ENCODE data around the gene PCGF2. TPM values are rescaled to one million over a fixed set of nuclear protein-coding genes. Genes with fewer than 3 reads are reported as not detected.
"Not testable (repeated sequence)": the region's sequence is repeated elsewhere in the genome, so short reads cannot be mapped to it uniquely, and the experiment has no call there.

Gene PCGF2
- total RNA-seq, 1 donor from 2014 or later = 16.7 TPM

- peaks cover 3% of the 10 kb centered on the region for H3K36me3 ChIP-seq
- no peaks in the 10 kb centered on the region for H3K27me3 ChIP-seq
- TF ChIP-seq EZH2phosphoT487 (IDR thresholded peaks at IDR 0.05) = no peak
- TF ChIP-seq EZH2 (IDR thresholded peaks at IDR 0.05) = no peak
- TF ChIP-seq CTCF (IDR thresholded peaks at IDR 0.05) = no peak
- no peak for DNase-seq (ENCODE audit: low spot score)
- no peaks in the 10 kb centered on the region for H3K9me3 Mint-ChIP-seq
- H3K4me1 Mint-ChIP-seq = peaks cover 26% of the 10 kb centered on the region
- H2AFZ ChIP-seq (replicated peaks) = no peak overlapping the region
- H3F3A ChIP-seq (ENCODE audit: low read depth) = peaks cover 24% of the 10 kb centered on the region
- H3K9ac ChIP-seq = no peak overlapping the region
- no peak overlapping the region for H3K4me3 ChIP-seq
- H4K20me1 ChIP-seq (ENCODE audit: low read depth) = peaks cover 66% of the 10 kb centered on the region
- H3K79me2 ChIP-seq (ENCODE audit: low read depth) = peaks cover 69% of the 10 kb centered on the region
- H3K4me2 ChIP-seq = no peak overlapping the region
- H3K4me3 Mint-ChIP-seq = peak overlapping the region; percentile 97
- H3K27me3 Mint-ChIP-seq (ENCODE audit: insufficient read depth, low read depth) = peaks cover 6% of the 10 kb centered on the region
- H3K27ac ChIP-seq = no peak overlapping the region
- H3K4me1 ChIP-seq = peaks cover 16% of the 10 kb centered on the region
- peaks cover 28% of the 10 kb centered on the region for H3K36me3 Mint-ChIP-seq
- H3K27ac Mint-ChIP-seq = no peak overlapping the region
- no peaks in the 10 kb centered on the region for H3K9me3 ChIP-seq (ENCODE audit: low read depth)
These were observed 48.5 kb upstream of the PCGF2 start for GRCh38 chr17:38796451-38797157.

GRCh38 chr17:38794221-38794620 lies 46.1 kb upstream of the PCGF2 start:
- Histone ChIP-seq H3K79me2 (ENCODE audit: low read depth) (peaks cover 79% of the 10 kb centered on the region), H3K4me3 (no peak overlapping the region), H3K36me3 (no peaks in the 10 kb centered on the region), H3K27me3 (no peaks in the 10 kb centered on the region), H2AFZ (replicated peaks) (no peak overlapping the region), H3K4me1 (peaks cover 28% of the 10 kb centered on the region), H3K4me2 (no peak overlapping the region), H3K9me3 (ENCODE audit: low read depth) (no peaks in the 10 kb centered on the region), H3F3A (ENCODE audit: low read depth) (peaks cover 28% of the 10 kb centered on the region), H4K20me1 (ENCODE audit: low read depth) (peaks cover 89% of the 10 kb centered on the region), H3K9ac (no peak overlapping the region), H3K27ac (no peak overlapping the region)
- H3K4me3 Mint-ChIP-seq = no peak overlapping the region
- DNase-seq (ENCODE audit: low spot score) = no peak
- no peak overlapping the region for H3K27ac Mint-ChIP-seq
- H3K9me3 Mint-ChIP-seq = no peaks in the 10 kb centered on the region
- peaks cover 6% of the 10 kb centered on the region for H3K27me3 Mint-ChIP-seq (ENCODE audit: insufficient read depth, low read depth)
- H3K36me3 Mint-ChIP-seq = peaks cover 21% of the 10 kb centered on the region
- peaks cover 37% of the 10 kb centered on the region for H3K4me1 Mint-ChIP-seq
- TF ChIP-seq EZH2 (IDR thresholded peaks at IDR 0.05) (no peak), EZH2phosphoT487 (IDR thresholded peaks at IDR 0.05) (no peak), CTCF (IDR thresholded peaks at IDR 0.05) (no peak)

- H3F3A ChIP-seq (ENCODE audit: low read depth) = peaks cover 30% of the 10 kb centered on the region
- TF ChIP-seq EZH2phosphoT487 (IDR thresholded peaks at IDR 0.05) (no peak), CTCF (IDR thresholded peaks at IDR 0.05) (no peak), EZH2 (IDR thresholded peaks at IDR 0.05) (no peak)
- no peaks in the 10 kb centered on the region for H3K9me3 ChIP-seq (ENCODE audit: low read depth)
- H3K4me1 ChIP-seq = peaks cover 20% of the 10 kb centered on the region
- no peak overlapping the region for H2AFZ ChIP-seq (replicated peaks)
- H3K4me2 ChIP-seq = no peak overlapping the region
- H4K20me1 ChIP-seq (ENCODE audit: low read depth) = peaks cover 90% of the 10 kb centered on the region
- no peak overlapping the region for H3K9ac ChIP-seq
- H3K79me2 ChIP-seq (ENCODE audit: low read depth) = peaks cover 73% of the 10 kb centered on the region
- H3K36me3 Mint-ChIP-seq = peaks cover 19% of the 10 kb centered on the region
- H3K27me3 ChIP-seq = no peaks in the 10 kb centered on the region
- no peak for DNase-seq (ENCODE audit: low spot score)
- H3K27me3 Mint-ChIP-seq (ENCODE audit: insufficient read depth, low read depth) = peaks cover 2% of the 10 kb centered on the region
- no peak overlapping the region for H3K4me3 Mint-ChIP-seq
- H3K9me3 Mint-ChIP-seq = no peaks in the 10 kb centered on the region
- no peak overlapping the region for H3K4me3 ChIP-seq
- H3K36me3 ChIP-seq = no peaks in the 10 kb centered on the region
- no peak overlapping the region for H3K27ac Mint-ChIP-seq
- peaks cover 24% of the 10 kb centered on the region for H3K4me1 Mint-ChIP-seq
- H3K27ac ChIP-seq = no peak overlapping the region
These were observed 43.0 kb upstream of the PCGF2 start for GRCh38 chr17:38791162-38791561.

GRCh38 chr17:38790148-38790707 lies 42.1 kb upstream of the PCGF2 start:
- H3K9ac ChIP-seq; H3K36me3 ChIP-seq; H3K27ac Mint-ChIP-seq; H3K27me3 ChIP-seq; H2AFZ ChIP-seq (replicated peaks); H3K4me3 ChIP-seq; H3K27me3 Mint-ChIP-seq (ENCODE audit: insufficient read depth, low read depth); H3K9me3 Mint-ChIP-seq; H3K9me3 ChIP-seq (ENCODE audit: low read depth); H3K4me3 Mint-ChIP-seq: not testable (repeated sequence)
- Mint-ChIP-seq H3K4me1 (peaks cover 23% of the 10 kb centered on the region), H3K36me3 (peaks cover 19% of the 10 kb centered on the region)
- peak overlapping the region; percentile 24 for H3K27ac ChIP-seq
- peaks cover 20% of the 10 kb centered on the region for H3K4me1 ChIP-seq
- H3K4me2 ChIP-seq = peak overlapping the region; percentile 70
- peak; percentile 29 for DNase-seq (ENCODE audit: low spot score)
- H3F3A ChIP-seq (ENCODE audit: low read depth) = peaks cover 30% of the 10 kb centered on the region
- peaks cover 64% of the 10 kb centered on the region for H3K79me2 ChIP-seq (ENCODE audit: low read depth)
- H4K20me1 ChIP-seq (ENCODE audit: low read depth) = peaks cover 81% of the 10 kb centered on the region
